PC-3 (cell line): ENCODE data around the gene SPATS2. TPM values are rescaled to one million over a fixed set of nuclear protein-coding genes. Genes with fewer than 3 reads are reported as not detected.
A peak's percentile ranks its signal among the peaks of the same experiment; 100 is the strongest.

ENCODE experiments used
- ATAC-seq: fragments of 200-7000 bp; cut with Tn5 transposase; 2 replicates; pipeline ENCODE4 v1.9.1; 2020; ENCODE audit warnings: mild to moderate bottlenecking, moderate library complexity
- BruUV-seq: library from RNA; stranded (reverse); fragments of 400-500 nt; replicated peaks from 2 replicates; lab custom pipeline; 2021; lab: Mats Ljungman, UMichigan
- CTCF ChIA-PET: fragments of 300-600 bp; sonication (Branson Sonifier 250); formaldehyde crosslinking; loops from one replicate; lab custom pipeline; 2022; ENCODE audit warnings: antibody characterized with exemption; lab: Charles Lee
- POLR2A ChIA-PET: fragments of 300-600 bp; sonication (Branson Sonifier 250); formaldehyde crosslinking; loops from one replicate; lab custom pipeline; 2022; ENCODE audit warnings: antibody characterized with exemption; ENCODE audit not compliant: unreplicated experiment; lab: Charles Lee
- DNase-seq: peaks from one replicate; pipeline ENCODE4 v3.0.0-alpha.2; 2015
- H2AFZ ChIP-seq: fragments of 300-600 bp; sonication (generic); 2 replicates; pipeline ENCODE4 v1.6.0; 2016; ENCODE audit warnings: antibody characterized with exemption, low read length
- H3F3A ChIP-seq: fragments of 300-600 bp; sonication (generic); one replicate; pipeline ENCODE4 v1.6.0; 2017; ENCODE audit warnings: antibody characterized with exemption, low read length, control low read depth, mild to moderate bottlenecking; ENCODE audit not compliant: unreplicated experiment
- H3K27ac ChIP-seq: fragments of 300-600 bp; sonication (generic); 2 replicates; pipeline ENCODE4 v1.5.1; 2016; ENCODE audit warnings: mild to moderate bottlenecking, low read length
- H3K27me3 ChIP-seq: fragments of 300-600 bp; sonication (generic); 2 replicates; pipeline ENCODE4 v1.6.1; 2016; ENCODE audit warnings: low read length, mixed read lengths
- H3K36me3 ChIP-seq: fragments of 300-600 bp; sonication (generic); 2 replicates; pipeline ENCODE4 v1.6.1; 2016; ENCODE audit warnings: low read depth, mixed run types, low read length, mixed read lengths
- H3K4me1 ChIP-seq: fragments of 300-600 bp; sonication (generic); 2 replicates; pipeline ENCODE4 v1.5.1; 2016; ENCODE audit warnings: low read length; ENCODE audit not compliant: insufficient read depth
- H3K4me2 ChIP-seq: fragments of 300-600 bp; sonication (generic); 2 replicates; pipeline ENCODE4 v1.6.0; 2016; ENCODE audit warnings: low read length
- H3K4me3 ChIP-seq: fragments of 300-600 bp; sonication (generic); 2 replicates; pipeline ENCODE4 v1.5.1; 2016; ENCODE audit warnings: mild to moderate bottlenecking, low read length, mixed read lengths
- H3K79me2 ChIP-seq: fragments of 300-600 bp; sonication (generic); 2 replicates; pipeline ENCODE4 v1.6.1; 2017; ENCODE audit warnings: low read length, mixed read lengths
- H3K9ac ChIP-seq: fragments of 300-600 bp; sonication (generic); 2 replicates; pipeline ENCODE4 v1.6.0; 2016; ENCODE audit warnings: mild to moderate bottlenecking, low read length
- H3K9me2 ChIP-seq: fragments of 300-600 bp; sonication (generic); replicated peaks from 2 replicates; pipeline ENCODE4 v1.6.1; 2016; ENCODE audit warnings: mixed run types, low read length, mixed read lengths
- H3K9me3 ChIP-seq: fragments of 300-600 bp; sonication (generic); 2 replicates; pipeline ENCODE4 v1.6.1; 2016; ENCODE audit warnings: low read length, mixed read lengths
- H4K20me1 ChIP-seq: fragments of 300-600 bp; sonication (generic); 2 replicates; pipeline ENCODE4 v1.6.1; 2016; ENCODE audit warnings: low read length, mixed read lengths
- EZH2 ChIP-seq: fragments of 300-600 bp; sonication (generic); IDR thresholded peaks from one replicate; pipeline ENCODE4 v1.6.1; 2017; ENCODE audit warnings: antibody characterized with exemption, mild to moderate bottlenecking, low read length; ENCODE audit not compliant: unreplicated experiment
- EZH2phosphoT487 ChIP-seq: fragments of 300-600 bp; sonication (generic); IDR thresholded peaks from 2 replicates; pipeline ENCODE4 v1.6.1; 2018; ENCODE audit warnings: mild to moderate bottlenecking, antibody characterized with exemption, low read length, borderline replicate concordance
- intact Hi-C: fragments of 100-400 bp; cut with micrococcal nuclease; formaldehyde crosslinking; loops from 2 replicates; pipeline ENCODE4 v1.9.0; 2023
- total RNA-seq: library from RNA; depleted of rRNA; stranded (reverse); fragments of >200 nt; gene quantifications from 2 replicates; pipeline ENCODE4 v1.2.3, GENCODE V29; 2014
- TF ChIP-seq, protein P1 (sequence below): fragments of 300-600 bp; sonication (generic); conservative IDR thresholded peaks from 2 replicates; pipeline ENCODE4 v1.5.1; 2017; ENCODE audit warnings: antibody characterized with exemption, low read depth, mild to moderate bottlenecking, low read length

SPATS2 gene
- total RNA-seq, 1 experiment from 2014 or later: 27.0 TPM

DNA sequence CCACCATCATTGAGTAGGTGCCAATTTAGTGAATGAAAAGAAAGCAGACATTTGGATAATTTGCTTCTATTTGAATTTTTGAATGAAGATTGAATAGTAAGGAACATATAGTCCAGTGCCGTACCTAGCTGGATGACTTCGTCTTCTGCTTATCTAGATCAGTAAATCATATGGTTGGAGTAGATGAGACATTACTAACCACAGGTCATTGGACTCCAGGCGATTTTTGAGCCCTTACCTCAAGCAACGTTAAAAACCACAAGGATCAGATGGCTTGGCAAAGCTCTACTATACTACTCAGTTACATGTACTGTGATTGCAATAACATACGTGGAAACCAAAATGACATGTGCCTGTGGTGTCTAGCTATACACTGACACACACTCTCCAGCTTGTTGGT, 1.7 kb upstream of the SPATS2 start:
- Histone ChIP-seq H3K36me3 (no peaks in the 10 kb centered on the region), H3K4me1 (peaks cover 37% of the 10 kb centered on the region), H3F3A (no peaks in the 10 kb centered on the region), H3K4me2 (peak overlapping the region; percentile 94), H3K9ac (no peak overlapping the region), H3K27me3 (no peaks in the 10 kb centered on the region), H3K79me2 (peaks cover 35% of the 10 kb centered on the region), H3K27ac (peak overlapping the region; percentile 42), H3K9me3 (no peaks in the 10 kb centered on the region), H3K4me3 (no peak overlapping the region), H2AFZ (no peak overlapping the region), H4K20me1 (peaks cover 10% of the 10 kb centered on the region), H3K9me2 (no peaks in the 10 kb centered on the region)
- POLR2A ChIA-PET: interaction anchor here (1.9 kb wide), 1 partner anchor 146 kb away, joined by 16 read pairs; no protein-coding TSS in a partner anchor
- DNase-seq (peak; percentile 83), ATAC-seq (no peak)
- intact Hi-C loops: no loop called here
- TF ChIP-seq EZH2 (no peak), EZH2phosphoT487 (no peak)
- TF ChIP-seq, protein P1, sequence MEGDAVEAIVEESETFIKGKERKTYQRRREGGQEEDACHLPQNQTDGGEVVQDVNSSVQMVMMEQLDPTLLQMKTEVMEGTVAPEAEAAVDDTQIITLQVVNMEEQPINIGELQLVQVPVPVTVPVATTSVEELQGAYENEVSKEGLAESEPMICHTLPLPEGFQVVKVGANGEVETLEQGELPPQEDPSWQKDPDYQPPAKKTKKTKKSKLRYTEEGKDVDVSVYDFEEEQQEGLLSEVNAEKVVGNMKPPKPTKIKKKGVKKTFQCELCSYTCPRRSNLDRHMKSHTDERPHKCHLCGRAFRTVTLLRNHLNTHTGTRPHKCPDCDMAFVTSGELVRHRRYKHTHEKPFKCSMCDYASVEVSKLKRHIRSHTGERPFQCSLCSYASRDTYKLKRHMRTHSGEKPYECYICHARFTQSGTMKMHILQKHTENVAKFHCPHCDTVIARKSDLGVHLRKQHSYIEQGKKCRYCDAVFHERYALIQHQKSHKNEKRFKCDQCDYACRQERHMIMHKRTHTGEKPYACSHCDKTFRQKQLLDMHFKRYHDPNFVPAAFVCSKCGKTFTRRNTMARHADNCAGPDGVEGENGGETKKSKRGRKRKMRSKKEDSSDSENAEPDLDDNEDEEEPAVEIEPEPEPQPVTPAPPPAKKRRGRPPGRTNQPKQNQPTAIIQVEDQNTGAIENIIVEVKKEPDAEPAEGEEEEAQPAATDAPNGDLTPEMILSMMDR: no peak
- BruUV-seq: no TSS peak
- CTCF ChIA-PET: interaction anchor here (0.5 to 0.7 kb wide), 2 partner anchors 147 to 149 kb away, joined by 3 to 9 read pairs; no protein-coding TSS in a partner anchor

DNA sequence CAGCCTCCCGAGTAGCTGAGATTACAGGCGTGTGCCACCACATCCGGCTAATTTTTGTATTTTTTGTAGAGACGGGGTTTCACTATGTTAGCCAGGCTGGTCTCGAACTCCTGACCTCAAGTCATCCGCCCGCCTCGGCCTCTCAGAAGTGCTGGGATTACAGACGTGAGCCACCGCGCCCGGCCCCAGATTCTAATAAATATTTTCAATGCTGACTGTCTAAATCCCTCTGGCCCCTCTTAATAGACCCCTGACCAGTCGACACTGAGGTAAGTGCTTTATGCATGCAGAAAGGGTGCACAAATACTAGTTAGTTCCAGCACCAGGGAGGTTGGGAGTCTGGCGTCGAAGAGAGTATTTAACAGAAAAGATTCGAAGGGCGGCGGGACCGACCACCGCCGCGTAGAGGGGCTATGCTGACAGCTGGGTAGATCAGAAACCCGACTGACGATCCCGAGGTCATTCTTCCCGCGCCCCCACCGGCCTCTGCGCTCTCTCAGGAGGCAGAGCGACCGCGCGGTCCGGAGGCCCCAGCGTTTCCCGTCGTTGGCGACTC, 1.1 kb upstream of the SPATS2 start:
- ChIA-PET POLR2A (interaction anchor here (0.6 to 1.9 kb wide), 4 partner anchors 8 to 146 kb away, joined by 3 to 20 read pairs (median 10); no protein-coding TSS in a partner anchor), CTCF (interaction anchor here (0.5 to 1.5 kb wide), 4 partner anchors 8 to 148 kb away, joined by 3 to 13 read pairs (median 7); no protein-coding TSS in a partner anchor)
- Histone ChIP-seq H3K4me2 (peak overlapping the region; percentile 94), H3K9me2 (no peaks in the 10 kb centered on the region), H2AFZ (peak overlapping the region; percentile 99), H3K9ac (peak overlapping the region; percentile 96), H3K27ac (peak overlapping the region; percentile 82), H4K20me1 (peaks cover 10% of the 10 kb centered on the region), H3K36me3 (no peaks in the 10 kb centered on the region), H3K4me3 (peak overlapping the region; percentile 85), H3K9me3 (no peaks in the 10 kb centered on the region), H3K4me1 (peaks cover 37% of the 10 kb centered on the region), H3K79me2 (peaks cover 41% of the 10 kb centered on the region), H3F3A (no peaks in the 10 kb centered on the region), H3K27me3 (no peaks in the 10 kb centered on the region)
- ATAC-seq (peak; percentile 10), DNase-seq (no peak)
- intact Hi-C loops: no loop called here
- no TSS peak for BruUV-seq
- no peak for TF ChIP-seq EZH2

DNA sequence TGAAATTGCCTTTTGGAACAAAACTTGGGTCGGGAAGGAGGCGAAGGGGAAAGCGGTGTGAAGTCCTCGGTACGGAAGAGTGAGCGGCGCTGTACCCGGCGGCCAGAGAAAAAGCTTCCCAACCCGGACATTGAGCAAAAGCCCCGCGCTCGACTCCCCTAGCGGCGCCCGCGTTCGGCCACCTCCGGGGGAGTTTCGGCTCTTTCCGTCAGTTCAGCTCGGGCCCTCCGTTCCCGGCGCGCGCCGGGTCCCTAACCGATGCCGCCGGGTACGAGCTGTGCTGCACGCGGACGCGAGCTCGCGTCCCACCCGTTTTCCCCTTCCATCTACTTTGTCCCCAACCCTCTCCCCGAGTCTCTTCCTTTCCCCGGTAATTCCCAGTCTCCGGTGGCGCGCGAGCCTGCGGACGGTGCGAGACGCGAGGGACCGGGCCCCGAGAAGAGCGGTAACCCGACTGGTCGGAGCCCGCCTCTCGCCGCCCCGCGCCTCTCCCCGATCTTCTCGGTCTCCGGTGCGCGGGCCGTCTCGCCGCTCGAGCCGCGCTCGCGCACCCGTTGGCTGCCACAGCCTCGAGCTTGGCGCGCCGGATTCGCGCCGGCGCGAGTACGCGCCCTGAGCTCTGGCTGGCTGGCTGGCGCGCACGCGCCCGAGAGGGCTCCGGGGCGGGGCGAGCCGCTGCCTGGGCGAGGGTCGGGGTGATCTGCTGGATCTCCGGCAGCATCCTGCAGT, 446 bp upstream of the SPATS2 start:
- peak overlapping the region; percentile 99 for H2AFZ ChIP-seq
- peaks cover 48% of the 10 kb centered on the region for H3K79me2 ChIP-seq
- no peaks in the 10 kb centered on the region for H3F3A ChIP-seq
- TF ChIP-seq, protein P1: peak; percentile 16; the same call in 1 of the 2 replicates
- TF ChIP-seq EZH2: no peak
- ATAC-seq (peak; percentile 82), DNase-seq (peak; percentile 95)
- peak overlapping the region; percentile 96 for H3K9ac ChIP-seq
- H3K27ac ChIP-seq: peak overlapping the region; percentile 82
- no peaks in the 10 kb centered on the region for H3K36me3 ChIP-seq
- intact Hi-C loops: loop anchor here (1.0 kb wide), 1 partner anchor 9 kb away; no protein-coding TSS in a partner anchor
- no peaks in the 10 kb centered on the region for H3K27me3 ChIP-seq
- no peaks in the 10 kb centered on the region for H3K9me3 ChIP-seq
- peaks cover 10% of the 10 kb centered on the region for H4K20me1 ChIP-seq
- peak overlapping the region; percentile 85 for H3K4me3 ChIP-seq
- no peaks in the 10 kb centered on the region for H3K9me2 ChIP-seq
- TSS peak; percentile 84 for BruUV-seq
- H3K4me2 ChIP-seq: peak overlapping the region; percentile 94
- POLR2A ChIA-PET: interaction anchor here (0.5 to 1.9 kb wide), 14 partner anchors 8 to 347 kb away, joined by 3 to 20 read pairs (median 4); partner anchors contain the start of gene TROAP
- H3K4me1 ChIP-seq: peaks cover 37% of the 10 kb centered on the region
- CTCF ChIA-PET: interaction anchor here (0.5 to 1.5 kb wide), 12 partner anchors 8 to 577 kb away, joined by 3 to 13 read pairs (median 4); partner anchors contain the start of genes DNAJC22 and PRPF40B
